Measurements from ENCODE around the gene EPHA7.

DNA sequence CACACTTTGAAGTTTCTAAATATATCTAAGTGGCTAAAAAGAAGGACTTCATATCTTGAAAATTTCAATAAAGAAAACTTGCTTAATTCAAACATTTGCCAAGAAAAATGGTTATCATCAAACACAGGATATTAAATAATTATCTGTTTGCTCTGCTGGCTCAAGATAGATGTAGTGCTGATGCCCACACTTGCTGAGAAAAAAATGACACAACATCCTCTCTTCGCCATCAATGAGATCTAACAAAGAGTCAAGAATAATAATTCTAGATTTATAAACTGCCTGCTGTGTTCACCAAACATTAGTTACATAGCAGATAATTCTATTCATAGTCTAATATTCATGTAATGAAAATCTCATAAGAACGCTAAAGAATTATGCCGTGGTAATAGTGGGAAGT lies 93.6 kb downstream of the EPHA7 start:
- TF ChIP-seq, protein P1, sequence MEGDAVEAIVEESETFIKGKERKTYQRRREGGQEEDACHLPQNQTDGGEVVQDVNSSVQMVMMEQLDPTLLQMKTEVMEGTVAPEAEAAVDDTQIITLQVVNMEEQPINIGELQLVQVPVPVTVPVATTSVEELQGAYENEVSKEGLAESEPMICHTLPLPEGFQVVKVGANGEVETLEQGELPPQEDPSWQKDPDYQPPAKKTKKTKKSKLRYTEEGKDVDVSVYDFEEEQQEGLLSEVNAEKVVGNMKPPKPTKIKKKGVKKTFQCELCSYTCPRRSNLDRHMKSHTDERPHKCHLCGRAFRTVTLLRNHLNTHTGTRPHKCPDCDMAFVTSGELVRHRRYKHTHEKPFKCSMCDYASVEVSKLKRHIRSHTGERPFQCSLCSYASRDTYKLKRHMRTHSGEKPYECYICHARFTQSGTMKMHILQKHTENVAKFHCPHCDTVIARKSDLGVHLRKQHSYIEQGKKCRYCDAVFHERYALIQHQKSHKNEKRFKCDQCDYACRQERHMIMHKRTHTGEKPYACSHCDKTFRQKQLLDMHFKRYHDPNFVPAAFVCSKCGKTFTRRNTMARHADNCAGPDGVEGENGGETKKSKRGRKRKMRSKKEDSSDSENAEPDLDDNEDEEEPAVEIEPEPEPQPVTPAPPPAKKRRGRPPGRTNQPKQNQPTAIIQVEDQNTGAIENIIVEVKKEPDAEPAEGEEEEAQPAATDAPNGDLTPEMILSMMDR (CRISPR knock-in tag; IDR thresholded peaks at IDR 0.05), result no peak
- TF ChIP-seq AKAP8 (CRISPR knock-in tag; IDR thresholded peaks at IDR 0.05) (no peak), ZNF124 (CRISPR knock-in tag; IDR thresholded peaks at IDR 0.05) (no peak), POLR2AphosphoS5 (IDR thresholded peaks at IDR 0.05; ENCODE audit: low read depth, low read length) (no peak)
